Kidney capillary endothelial cell (primary cell): ENCODE results near the gene C3orf33.

ENCODE experiments used
- DNase-seq: peaks from one replicate; pipeline ENCODE4 v3.0.0-alpha.2; 2018; ENCODE audit warnings: low spot score

The C3orf33 gene

GRCh38 chr3:155741603-155742002 is 64.5 kb downstream of the C3orf33 start:
- DNase-seq = no peak

GRCh38 chr3:155741101-155741500 is 65.0 kb downstream of the C3orf33 start:
- no peak for DNase-seq

GRCh38 chr3:155739154-155739553 is 66.9 kb downstream of the C3orf33 start:
- no peak for DNase-seq

- DNase-seq = no peak
Observed at GRCh38 chr3:155738580-155739076, 67.5 kb downstream of the C3orf33 start.

GRCh38 chr3:155737844-155738460 is 68.1 kb downstream of the C3orf33 start:
- DNase-seq = no peak

- DNase-seq = no peak
Observed at GRCh38 chr3:155736381-155736780, 69.7 kb downstream of the C3orf33 start.

- DNase-seq = no peak
Observed at GRCh38 chr3:155730843-155731242, 75.2 kb downstream of the C3orf33 start.

GRCh38 chr3:155727836-155728235 is 78.2 kb downstream of the C3orf33 start:
- no peak for DNase-seq

GRCh38 chr3:155714295-155714718 is 91.8 kb downstream of the C3orf33 start:
- no peak for DNase-seq
